HepG2 (cell line): Measurements from ENCODE around the gene DPM2. TPM values are rescaled to one million over a fixed set of nuclear protein-coding genes. Genes with fewer than 3 reads are reported as not detected.

Source experiments
- CC2D1A ChIP-seq: sonication (generic); formaldehyde crosslinking; IDR thresholded peaks from 2 replicates; pipeline ENCODE4 v1.8.1; 2023; ENCODE audit warnings: mild to moderate bottlenecking, missing genetic modification reagents
- CENPT ChIP-seq: sonication (generic); formaldehyde crosslinking; IDR thresholded peaks from 2 replicates; pipeline ENCODE4 v1.8.0; 2022; ENCODE audit warnings: low read depth, mild to moderate bottlenecking, moderate library complexity, missing genetic modification reagents
- EEA1 ChIP-seq: sonication (generic); formaldehyde crosslinking; IDR thresholded peaks from 2 replicates; pipeline ENCODE4 v1.5.1; 2020; ENCODE audit warnings: mild to moderate bottlenecking, missing genetic modification reagents, borderline replicate concordance
- FLYWCH1 ChIP-seq: sonication (generic); formaldehyde crosslinking; IDR thresholded peaks from 2 replicates; pipeline ENCODE4 v1.8.1; 2023; ENCODE audit warnings: mild to moderate bottlenecking, missing genetic modification reagents
- JUND ChIP-seq: sonication (generic); formaldehyde crosslinking; IDR thresholded peaks from 2 replicates; pipeline ENCODE4 v1.8.0; 2022; ENCODE audit warnings: mild to moderate bottlenecking, missing genetic modification reagents
- KLF15 ChIP-seq: sonication (generic); formaldehyde crosslinking; IDR thresholded peaks from 2 replicates; pipeline ENCODE4 v1.8.1; 2023; ENCODE audit warnings: borderline replicate concordance, mild to moderate bottlenecking, inconsistent platforms, missing genetic modification reagents, mixed read lengths
- PHF5A ChIP-seq: IDR thresholded peaks from one replicate; pipeline ENCODE4 v1.6.1; 2018; ENCODE audit warnings: low read depth, missing genetic modification reagents; ENCODE audit not compliant: unreplicated experiment
- POLR2G ChIP-seq: fragments of 200-400 bp; formaldehyde crosslinking; IDR thresholded peaks from 2 replicates; pipeline ENCODE4 v1.6.1; 2018; ENCODE audit warnings: mild to moderate bottlenecking, low read depth, low read length, moderate library complexity
- SATB2 ChIP-seq: sonication (generic); formaldehyde crosslinking; IDR thresholded peaks from 2 replicates; pipeline ENCODE4 v1.5.0; 2020; ENCODE audit warnings: missing genetic modification reagents
- STAG1 ChIP-seq: sonication (generic); formaldehyde crosslinking; IDR thresholded peaks from 2 replicates; pipeline ENCODE4 v1.4.0; 2020; ENCODE audit warnings: missing genetic modification reagents
- TSC22D2 ChIP-seq: sonication (generic); formaldehyde crosslinking; IDR thresholded peaks from 2 replicates; pipeline ENCODE4 v1.5.1; 2020; ENCODE audit warnings: missing genetic modification reagents, mild to moderate bottlenecking, borderline replicate concordance
- XRCC5 ChIP-seq: fragments of 200-400 bp; formaldehyde crosslinking; optimal IDR thresholded peaks from 2 replicates; pipeline ENCODE3; 2017; ENCODE audit warnings: mild to moderate bottlenecking, low read length
- ZFP36L1 ChIP-seq: sonication (generic); formaldehyde crosslinking; IDR thresholded peaks from 2 replicates; pipeline ENCODE4 v1.8.0; 2022; ENCODE audit warnings: mild to moderate bottlenecking, missing genetic modification reagents, moderate library complexity
- ZKSCAN1 ChIP-seq: fragments of 150-350 bp; IDR thresholded peaks from 2 replicates; pipeline ENCODE4 v1.6.1; 2014; ENCODE audit warnings: low read length
- ZNF720 ChIP-seq: sonication (generic); formaldehyde crosslinking; IDR thresholded peaks from 2 replicates; pipeline ENCODE4 v1.4.0; 2020; ENCODE audit warnings: missing genetic modification reagents
- ZNF746 ChIP-seq: sonication (generic); formaldehyde crosslinking; IDR thresholded peaks from 2 replicates; pipeline ENCODE4 v1.8.0; 2022; ENCODE audit warnings: mild to moderate bottlenecking, missing genetic modification reagents
- polyA plus RNA-seq, 8 experiments: library from polyadenylated mRNA; depleted of rRNA in 3 of 8; stranded (reverse) in 7 of 8; unstranded in 1 of 8; fragments of >200 nt; fragmentation: Illumina TruSeq in 4 of 8; extraction: Trizol in 4 of 8; gene quantifications; 2 replicates each; pipeline versions ENCODE4 v1.2.1 to v1.2.3, GENCODE V29; 2011 to 2016; ENCODE audit warnings: low read depth in 4 of 8, missing spikeins in 1 of 8, mixed read lengths in 1 of 8; ENCODE audit not compliant: insufficient read depth in 1 of 8
- total RNA-seq, 5 experiments: library from RNA; depleted of rRNA; stranded (reverse); fragments of >200 nt; fragmentation: Illumina TruSeq; extraction: Trizol; gene quantifications; 2 replicates each; pipeline ENCODE4 v1.2.3, GENCODE V29; 2016; ENCODE audit warnings: low read depth in 1 of 5
- TF ChIP-seq, protein P1 (sequence below): sonication (generic); formaldehyde crosslinking; IDR thresholded peaks from 2 replicates; pipeline ENCODE4 v1.4.0; 2020; ENCODE audit warnings: missing genetic modification reagents, borderline replicate concordance
- TF ChIP-seq, protein P2 (sequence below): sonication (generic); formaldehyde crosslinking; IDR thresholded peaks from 2 replicates; pipeline ENCODE4 v1.4.0; 2020; ENCODE audit warnings: missing genetic modification reagents; ENCODE audit errors: not compliant biosample characterization
- TF ChIP-seq, protein P3 (sequence below): sonication (generic); formaldehyde crosslinking; IDR thresholded peaks from 2 replicates; pipeline ENCODE4 v1.8.1; 2023; ENCODE audit warnings: missing genetic modification reagents, mild to moderate bottlenecking, borderline replicate concordance
- TF ChIP-seq, protein P4 (sequence below): sonication (generic); formaldehyde crosslinking; IDR thresholded peaks from 2 replicates; pipeline ENCODE4 v1.8.1; 2022; ENCODE audit warnings: mild to moderate bottlenecking, missing genetic modification reagents
- TF ChIP-seq, protein P5 (sequence below): sonication (generic); formaldehyde crosslinking; IDR thresholded peaks from 2 replicates; pipeline ENCODE4 v1.5.0; 2020; ENCODE audit warnings: mild to moderate bottlenecking, missing genetic modification reagents

The DPM2 gene
- total and polyA plus RNA-seq, 2 of the 13 experiments (the other 11 are each of a cell fraction or from before 2014, with no cell fraction given), result 24.8 to 35.3 TPM

DNA sequence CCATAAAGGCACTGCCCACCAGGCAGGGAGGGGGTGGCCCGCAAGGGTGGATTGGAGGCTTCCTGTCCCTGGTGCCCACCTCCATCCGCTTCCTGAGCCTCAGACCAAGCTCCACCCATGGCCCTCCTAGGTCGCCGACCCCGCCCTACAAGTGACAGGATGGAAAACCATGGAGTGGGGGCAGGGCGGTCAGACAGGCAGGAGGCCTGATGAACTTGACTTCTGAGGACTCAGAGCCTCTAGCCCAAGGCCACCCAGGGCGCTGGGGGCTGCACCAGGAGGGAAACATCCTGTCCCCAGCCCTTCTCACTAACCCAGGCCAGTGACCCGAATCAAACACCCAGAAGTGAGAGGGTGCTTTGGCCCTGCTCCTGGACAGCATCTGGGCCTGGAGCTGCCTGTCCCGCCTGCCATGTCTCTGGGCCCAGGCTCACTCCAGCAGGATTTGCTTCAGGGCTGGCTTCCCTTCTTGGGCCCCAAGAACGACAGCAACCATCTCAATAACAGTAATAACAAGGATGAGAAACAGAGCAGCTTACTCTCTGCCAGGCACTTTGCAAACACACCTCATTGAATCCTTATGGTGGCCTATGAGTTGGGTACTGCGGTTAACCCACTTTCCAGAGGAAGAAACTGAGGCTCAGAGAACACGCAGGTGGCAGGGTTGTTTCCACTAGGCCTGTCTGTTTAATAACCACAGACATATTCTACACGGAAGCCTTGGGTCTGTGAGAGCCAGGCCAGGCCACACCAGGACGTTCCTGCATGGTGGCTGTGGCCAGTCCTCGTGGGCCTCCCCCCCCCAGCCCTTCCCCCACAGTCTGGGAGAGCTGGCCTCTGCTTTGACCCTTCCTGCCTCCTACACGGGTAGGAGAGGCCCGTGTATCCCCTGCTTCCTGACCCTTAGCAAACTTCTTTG lies 33.8 kb downstream of the DPM2 start (continued):
- TF ChIP-seq JUND (CRISPR knock-in tag) (no peak), STAG1 (no peak), SATB2 (CRISPR knock-in tag) (no peak), CENPT (CRISPR knock-in tag) (no peak), TSC22D2 (CRISPR knock-in tag) (no peak; the same call in 1 of the 2 replicates), EEA1 (CRISPR knock-in tag) (no peak), ZNF746 (CRISPR knock-in tag) (no peak; the same call in 1 of the 2 replicates), CC2D1A (no peak), ZFP36L1 (CRISPR knock-in tag) (peak; percentile 79; the same call in 1 of the 2 replicates), FLYWCH1 (CRISPR knock-in tag) (no peak), PHF5A (CRISPR knock-in tag) (peak; percentile 68), POLR2G (peak; percentile 57; the same call in 1 of the 2 replicates), KLF15 (no peak), XRCC5 (no peak), ZNF720 (CRISPR knock-in tag) (no peak), ZKSCAN1 (no peak)
- TF ChIP-seq, protein P1, sequence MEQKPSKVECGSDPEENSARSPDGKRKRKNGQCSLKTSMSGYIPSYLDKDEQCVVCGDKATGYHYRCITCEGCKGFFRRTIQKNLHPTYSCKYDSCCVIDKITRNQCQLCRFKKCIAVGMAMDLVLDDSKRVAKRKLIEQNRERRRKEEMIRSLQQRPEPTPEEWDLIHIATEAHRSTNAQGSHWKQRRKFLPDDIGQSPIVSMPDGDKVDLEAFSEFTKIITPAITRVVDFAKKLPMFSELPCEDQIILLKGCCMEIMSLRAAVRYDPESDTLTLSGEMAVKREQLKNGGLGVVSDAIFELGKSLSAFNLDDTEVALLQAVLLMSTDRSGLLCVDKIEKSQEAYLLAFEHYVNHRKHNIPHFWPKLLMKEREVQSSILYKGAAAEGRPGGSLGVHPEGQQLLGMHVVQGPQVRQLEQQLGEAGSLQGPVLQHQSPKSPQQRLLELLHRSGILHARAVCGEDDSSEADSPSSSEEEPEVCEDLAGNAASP, result peak; percentile 88; the same call in 1 of the 2 replicates
- TF ChIP-seq, protein P2, sequence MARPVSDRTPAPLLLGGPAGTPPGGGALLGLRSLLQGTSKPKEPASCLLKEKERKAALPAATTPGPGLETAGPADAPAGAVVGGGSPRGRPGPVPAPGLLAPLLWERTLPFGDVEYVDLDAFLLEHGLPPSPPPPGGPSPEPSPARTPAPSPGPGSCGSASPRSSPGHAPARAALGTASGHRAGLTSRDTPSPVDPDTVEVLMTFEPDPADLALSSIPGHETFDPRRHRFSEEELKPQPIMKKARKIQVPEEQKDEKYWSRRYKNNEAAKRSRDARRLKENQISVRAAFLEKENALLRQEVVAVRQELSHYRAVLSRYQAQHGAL (CRISPR knock-in tag), result no peak
- TF ChIP-seq, protein P3, sequence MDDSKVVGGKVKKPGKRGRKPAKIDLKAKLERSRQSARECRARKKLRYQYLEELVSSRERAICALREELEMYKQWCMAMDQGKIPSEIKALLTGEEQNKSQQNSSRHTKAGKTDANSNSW, result no peak
- TF ChIP-seq, protein P4, sequence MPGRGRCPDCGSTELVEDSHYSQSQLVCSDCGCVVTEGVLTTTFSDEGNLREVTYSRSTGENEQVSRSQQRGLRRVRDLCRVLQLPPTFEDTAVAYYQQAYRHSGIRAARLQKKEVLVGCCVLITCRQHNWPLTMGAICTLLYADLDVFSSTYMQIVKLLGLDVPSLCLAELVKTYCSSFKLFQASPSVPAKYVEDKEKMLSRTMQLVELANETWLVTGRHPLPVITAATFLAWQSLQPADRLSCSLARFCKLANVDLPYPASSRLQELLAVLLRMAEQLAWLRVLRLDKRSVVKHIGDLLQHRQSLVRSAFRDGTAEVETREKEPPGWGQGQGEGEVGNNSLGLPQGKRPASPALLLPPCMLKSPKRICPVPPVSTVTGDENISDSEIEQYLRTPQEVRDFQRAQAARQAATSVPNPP (CRISPR knock-in tag), result no peak
- TF ChIP-seq, protein P5, sequence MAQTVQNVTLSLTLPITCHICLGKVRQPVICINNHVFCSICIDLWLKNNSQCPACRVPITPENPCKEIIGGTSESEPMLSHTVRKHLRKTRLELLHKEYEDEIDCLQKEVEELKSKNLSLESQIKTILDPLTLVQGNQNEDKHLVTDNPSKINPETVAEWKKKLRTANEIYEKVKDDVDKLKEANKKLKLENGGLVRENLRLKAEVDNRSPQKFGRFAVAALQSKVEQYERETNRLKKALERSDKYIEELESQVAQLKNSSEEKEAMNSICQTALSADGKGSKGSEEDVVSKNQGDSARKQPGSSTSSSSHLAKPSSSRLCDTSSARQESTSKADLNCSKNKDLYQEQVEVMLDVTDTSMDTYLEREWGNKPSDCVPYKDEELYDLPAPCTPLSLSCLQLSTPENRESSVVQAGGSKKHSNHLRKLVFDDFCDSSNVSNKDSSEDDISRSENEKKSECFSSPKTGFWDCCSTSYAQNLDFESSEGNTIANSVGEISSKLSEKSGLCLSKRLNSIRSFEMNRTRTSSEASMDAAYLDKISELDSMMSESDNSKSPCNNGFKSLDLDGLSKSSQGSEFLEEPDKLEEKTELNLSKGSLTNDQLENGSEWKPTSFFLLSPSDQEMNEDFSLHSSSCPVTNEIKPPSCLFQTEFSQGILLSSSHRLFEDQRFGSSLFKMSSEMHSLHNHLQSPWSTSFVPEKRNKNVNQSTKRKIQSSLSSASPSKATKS, result no peak
